Caco-2 (cell line): ENCODE results near the gene SFXN3. TPM values are rescaled to one million over a fixed set of nuclear protein-coding genes. Genes with fewer than 3 reads are reported as not detected.

Experiments
- BruUV-seq: library from RNA; stranded (reverse); fragments of 400-500 nt; replicated peaks from 2 replicates; lab custom pipeline; 2021; lab: Mats Ljungman, UMichigan
- CTCF ChIA-PET: fragments of 300-600 bp; sonication (Branson Sonifier 250); formaldehyde crosslinking; loops from one replicate; lab custom pipeline; 2022; ENCODE audit warnings: antibody characterized with exemption; lab: Charles Lee
- POLR2A ChIA-PET: fragments of 300-600 bp; sonication (Branson Sonifier 250); formaldehyde crosslinking; loops from one replicate; lab custom pipeline; 2022; ENCODE audit warnings: antibody characterized with exemption; lab: Charles Lee
- DNase-seq, 2 experiments: peaks; one replicate each; pipeline versions ENCODE4 v3.0.0 to v3.0.0-alpha.2; 2020 to 2022
- H3K27me3 ChIP-seq: replicated peaks from 2 replicates; pipeline ENCODE4 v1.6.0; 2011; ENCODE audit warnings: low read length; ENCODE audit not compliant: control insufficient read depth, insufficient read depth
- H3K36me3 ChIP-seq: 2 replicates; pipeline ENCODE4 v1.5.1; 2011; ENCODE audit warnings: low read length; ENCODE audit not compliant: control insufficient read depth, insufficient read depth
- H3K4me1 ChIP-seq: fragments of 250-450 bp; sonication (Bioruptor Pico); 2 replicates; pipeline ENCODE4 v1.5.1; 2020; ENCODE audit warnings: mild to moderate bottlenecking
- H3K4me3 ChIP-seq: 2 replicates; pipeline ENCODE4 v1.5.1; 2011; ENCODE audit warnings: low read depth, mild to moderate bottlenecking, control low read depth, low read length
- H3K9me3 ChIP-seq: fragments of 250-450 bp; sonication (Bioruptor Pico); 2 replicates; pipeline ENCODE4 v1.5.1; 2020; ENCODE audit warnings: mild to moderate bottlenecking, moderate library complexity
- H3K27ac Mint-ChIP-seq: one replicate; pipeline ENCODE4 v1.8.0; 2022; ENCODE audit warnings: mixed read lengths; ENCODE audit not compliant: unreplicated experiment
- H3K27me3 Mint-ChIP-seq: one replicate; pipeline ENCODE4 v1.8.0; 2022; ENCODE audit warnings: mixed read lengths; ENCODE audit not compliant: insufficient read depth, unreplicated experiment
- H3K36me3 Mint-ChIP-seq: one replicate; pipeline ENCODE4 v1.8.0; 2022; ENCODE audit warnings: mild to moderate bottlenecking, mixed read lengths; ENCODE audit not compliant: insufficient read depth, unreplicated experiment
- H3K4me1 Mint-ChIP-seq: one replicate; pipeline ENCODE4 v1.8.0; 2022; ENCODE audit warnings: low read depth, mixed read lengths; ENCODE audit not compliant: unreplicated experiment
- H3K4me3 Mint-ChIP-seq: one replicate; pipeline ENCODE4 v1.8.0; 2022; ENCODE audit warnings: mild to moderate bottlenecking, moderate library complexity, mixed read lengths; ENCODE audit not compliant: unreplicated experiment
- H3K9me3 Mint-ChIP-seq: one replicate; pipeline ENCODE4 v1.8.0; 2022; ENCODE audit warnings: mixed read lengths; ENCODE audit not compliant: unreplicated experiment
- intact Hi-C: fragments of 100-400 bp; cut with micrococcal nuclease; formaldehyde crosslinking; loops from one replicate; pipeline ENCODE4 v1.10.0; 2022; ENCODE audit not compliant: unreplicated experiment
- total RNA-seq: library from RNA; stranded (reverse); gene quantifications from 2 replicates; pipeline ENCODE4 v1.2.3, GENCODE V29; 2022
- TF ChIP-seq, protein P1 (sequence below), 2 experiments: fragments of 200-600 bp in 1 of 2; IDR thresholded peaks; 1 replicate in 1 of 2; 2 replicates in 1 of 2; pipeline versions ENCODE4 v1.5.1 to v1.8.0; 2011 to 2022; ENCODE audit warnings: antibody characterized with exemption in 1 of 2, control low read depth in 1 of 2, inconsistent platforms in 1 of 2, low read depth in 1 of 2, low read length in 1 of 2, mild to moderate bottlenecking in 1 of 2, moderate library complexity in 1 of 2; ENCODE audit not compliant: insufficient read depth in 1 of 2, severe bottlenecking in 1 of 2, unreplicated experiment in 1 of 2

SFXN3 gene
- total RNA-seq, 1 experiment from 2014 or later, result 23.4 TPM

DNA sequence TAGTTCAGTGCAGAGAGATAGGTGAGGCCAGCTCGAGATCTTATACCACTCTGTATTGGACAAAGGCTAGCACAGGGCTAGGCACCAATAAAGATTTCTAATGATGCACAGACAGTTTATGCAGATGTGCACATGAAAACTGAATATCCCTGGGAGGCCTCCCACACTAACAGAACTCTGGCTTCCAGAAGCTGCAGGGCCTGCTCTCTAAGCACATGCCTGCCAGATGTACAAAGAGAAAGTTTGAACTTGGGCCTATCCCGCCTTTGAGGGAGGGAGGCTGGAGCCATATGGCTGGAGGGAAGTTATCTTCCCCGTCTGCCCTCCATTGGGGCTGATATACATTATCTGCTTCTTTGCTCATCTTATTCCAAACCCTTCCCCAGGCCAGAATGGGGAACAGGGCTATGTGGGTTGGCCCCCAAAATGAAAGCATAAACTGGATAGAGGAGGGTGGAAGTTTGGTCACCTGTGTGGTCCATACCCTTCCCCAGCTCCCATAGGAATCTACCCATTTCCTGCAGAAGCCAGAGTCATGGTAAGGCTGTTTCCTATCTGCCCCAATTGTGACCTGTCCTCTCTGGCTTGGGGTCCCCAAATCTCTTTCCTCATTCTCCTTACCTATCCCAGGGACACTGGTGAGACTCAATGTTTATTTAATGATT, 34.6 kb downstream of the SFXN3 start:
- Mint-ChIP-seq H3K27ac (peak overlapping the region; percentile 98), H3K27me3 (no peaks in the 10 kb centered on the region), H3K36me3 (peaks cover 47% of the 10 kb centered on the region), H3K9me3 (no peaks in the 10 kb centered on the region), H3K4me3 (peak overlapping the region; percentile 96), H3K4me1 (peaks cover 22% of the 10 kb centered on the region)
- no peaks in the 10 kb centered on the region for H3K9me3 ChIP-seq
- POLR2A ChIA-PET, result interaction anchor here (1.0 kb wide), 1 partner anchor 22 kb away, joined by 4 read pairs; no protein-coding TSS in a partner anchor
- intact Hi-C loops, result loop anchor here (1.0 to 5.0 kb wide), 3 partner anchors 24 to 67 kb away; partner anchors contain the start of genes LZTS2, PDZD7 and SFXN3
- TSS peak; percentile 85 for BruUV-seq
- H3K36me3 ChIP-seq, result no peaks in the 10 kb centered on the region; the same call in 1 of the 2 replicates
- TF ChIP-seq, protein P1, sequence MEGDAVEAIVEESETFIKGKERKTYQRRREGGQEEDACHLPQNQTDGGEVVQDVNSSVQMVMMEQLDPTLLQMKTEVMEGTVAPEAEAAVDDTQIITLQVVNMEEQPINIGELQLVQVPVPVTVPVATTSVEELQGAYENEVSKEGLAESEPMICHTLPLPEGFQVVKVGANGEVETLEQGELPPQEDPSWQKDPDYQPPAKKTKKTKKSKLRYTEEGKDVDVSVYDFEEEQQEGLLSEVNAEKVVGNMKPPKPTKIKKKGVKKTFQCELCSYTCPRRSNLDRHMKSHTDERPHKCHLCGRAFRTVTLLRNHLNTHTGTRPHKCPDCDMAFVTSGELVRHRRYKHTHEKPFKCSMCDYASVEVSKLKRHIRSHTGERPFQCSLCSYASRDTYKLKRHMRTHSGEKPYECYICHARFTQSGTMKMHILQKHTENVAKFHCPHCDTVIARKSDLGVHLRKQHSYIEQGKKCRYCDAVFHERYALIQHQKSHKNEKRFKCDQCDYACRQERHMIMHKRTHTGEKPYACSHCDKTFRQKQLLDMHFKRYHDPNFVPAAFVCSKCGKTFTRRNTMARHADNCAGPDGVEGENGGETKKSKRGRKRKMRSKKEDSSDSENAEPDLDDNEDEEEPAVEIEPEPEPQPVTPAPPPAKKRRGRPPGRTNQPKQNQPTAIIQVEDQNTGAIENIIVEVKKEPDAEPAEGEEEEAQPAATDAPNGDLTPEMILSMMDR (IDR thresholded peaks at IDR 0.05; ENCODE audit: insufficient read depth in 1 of 2, low read depth in 1 of 2, low read length in 1 of 2, severe bottlenecking in 1 of 2, unreplicated experiment in 1 of 2), result no peak
- peak overlapping the region; percentile 70 for H3K4me3 ChIP-seq
- no peaks in the 10 kb centered on the region for H3K27me3 ChIP-seq
- CTCF ChIA-PET, result interaction anchor here (0.6 to 5.0 kb wide), 7 partner anchors 8 to 77 kb away, joined by 3 to 47 read pairs (median 5); no protein-coding TSS in a partner anchor
- no peak for DNase-seq
- H3K4me1 ChIP-seq, result peaks cover 30% of the 10 kb centered on the region

DNA sequence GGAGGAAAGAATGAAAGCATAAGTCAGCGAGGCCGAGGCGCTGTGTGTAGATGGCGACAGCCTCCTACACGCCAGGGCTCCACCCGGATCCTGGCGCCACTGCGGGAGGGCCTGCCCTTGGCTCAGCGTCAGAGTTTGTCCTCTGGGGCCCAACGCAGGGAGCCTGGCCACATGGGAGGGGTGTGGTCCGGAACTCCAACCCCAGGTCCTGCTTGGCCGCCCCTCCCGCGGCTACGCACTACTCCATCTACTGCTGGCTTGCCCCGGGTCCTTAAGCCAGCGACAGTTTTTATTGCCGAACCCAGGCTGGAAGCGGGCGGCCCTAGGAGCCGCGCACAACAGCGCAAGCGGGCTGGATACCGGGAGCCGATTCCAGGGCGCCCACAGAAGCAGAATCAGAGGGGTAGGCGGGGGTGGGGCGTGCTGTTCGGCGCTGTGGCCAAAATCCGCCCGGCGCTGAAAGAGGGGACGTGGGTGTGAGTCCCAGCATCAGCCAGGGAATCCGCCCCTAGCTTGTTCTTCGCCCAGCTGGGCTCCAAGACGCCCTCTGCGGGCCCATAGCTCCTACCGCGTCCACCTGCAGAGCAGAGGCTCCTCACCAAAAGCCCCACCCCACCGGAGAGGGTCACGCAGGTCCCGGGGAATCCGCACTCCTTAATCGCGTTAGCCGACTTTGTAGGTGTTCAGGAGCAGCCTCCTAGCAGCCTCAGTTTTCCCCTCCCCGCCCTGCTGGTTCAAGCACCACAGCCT, 35.3 kb downstream of the SFXN3 start:
- Mint-ChIP-seq H3K4me3 (peak overlapping the region; percentile 96), H3K9me3 (no peaks in the 10 kb centered on the region), H3K27ac (peak overlapping the region; percentile 98), H3K4me1 (peaks cover 22% of the 10 kb centered on the region), H3K27me3 (no peaks in the 10 kb centered on the region), H3K36me3 (peaks cover 40% of the 10 kb centered on the region)
- H3K4me1 ChIP-seq, result peaks cover 30% of the 10 kb centered on the region
- H3K9me3 ChIP-seq, result no peaks in the 10 kb centered on the region
- intact Hi-C loops, result loop anchor here (1.0 to 5.0 kb wide), 3 partner anchors 25 to 68 kb away; partner anchors contain the start of genes LZTS2, PDZD7 and SFXN3
- H3K27me3 ChIP-seq, result no peaks in the 10 kb centered on the region
- TF ChIP-seq, protein P1 (IDR thresholded peaks at IDR 0.05; ENCODE audit: insufficient read depth in 1 of 2, low read depth in 1 of 2, low read length in 1 of 2, severe bottlenecking in 1 of 2, unreplicated experiment in 1 of 2), result peak; percentile 60 to 81
- no TSS peak for BruUV-seq
- peak; percentile 94 to 96 for DNase-seq
- no peaks in the 10 kb centered on the region; the same call in 1 of the 2 replicates for H3K36me3 ChIP-seq
- ChIA-PET POLR2A (interaction anchor here (0.6 to 1.0 kb wide), 4 partner anchors 9 to 27 kb away, joined by 3 to 25 read pairs (median 6); no protein-coding TSS in a partner anchor), CTCF (interaction anchor here (0.7 to 5.0 kb wide), 15 partner anchors 9 to 76 kb away, joined by 3 to 47 read pairs (median 9); partner anchors contain the start of genes PDZD7 and SFXN3)
- peak overlapping the region; percentile 70 for H3K4me3 ChIP-seq
